ENCODE results near the gene TNNT2.
A peak's percentile ranks its signal among the peaks of the same experiment; 100 is the strongest.

TNNT2 gene

DNA sequence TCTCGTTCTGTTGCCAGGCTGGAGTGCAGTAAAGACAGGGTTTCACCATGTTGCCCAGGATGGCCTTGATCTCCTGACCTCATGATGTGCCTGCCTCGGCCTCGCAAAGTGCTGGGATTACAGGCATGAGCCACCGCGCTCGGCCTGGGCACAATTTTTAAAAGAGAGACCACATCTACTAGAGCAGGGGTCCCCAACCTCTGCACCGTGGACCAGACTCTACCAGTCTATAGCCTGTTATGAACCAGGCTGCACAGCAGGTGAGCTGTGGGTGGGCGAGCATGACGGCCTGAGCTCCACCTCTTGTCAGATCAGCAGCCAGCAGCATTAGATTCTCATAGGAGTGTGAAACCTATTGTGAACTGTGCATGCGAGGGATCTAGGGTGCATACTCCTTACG, 20.8 kb downstream of the TNNT2 start:
- DNase-seq (ENCODE audit: low read depth in 2 of 2): no peak

- no peak for DNase-seq (ENCODE audit: low read depth in 2 of 2)
Measured at GRCh38 chr1:201356236-201356635, 21.2 kb downstream of the TNNT2 start.

DNA sequence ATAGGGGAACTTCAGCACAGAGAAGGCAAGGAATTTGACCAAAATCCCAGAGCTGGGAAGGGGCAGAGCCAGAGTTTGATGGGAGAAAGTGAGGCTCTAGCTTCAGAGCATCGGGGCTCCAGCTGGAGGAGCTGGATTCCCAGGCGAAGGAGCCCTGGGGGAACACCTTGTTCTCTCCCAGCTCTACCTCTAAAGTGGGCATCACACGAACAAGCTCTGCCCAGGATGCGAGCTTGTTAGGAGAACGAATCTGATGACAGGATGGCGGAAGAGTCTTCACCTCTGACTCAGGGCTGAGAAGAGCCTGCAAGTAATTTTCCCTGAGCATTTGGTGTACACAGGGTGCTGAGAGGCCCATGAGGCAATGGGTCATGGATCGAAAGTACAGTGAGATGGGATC, 22.0 kb downstream of the TNNT2 start:
- DNase-seq (ENCODE audit: low read depth in 2 of 2): no peak

- no peak for DNase-seq (ENCODE audit: low read depth in 2 of 2)
Measured at GRCh38 chr1:201354901-201355295, 22.6 kb downstream of the TNNT2 start.

- no peak for DNase-seq (ENCODE audit: low read depth in 2 of 2)
Measured at GRCh38 chr1:201354151-201354900, 23.2 kb downstream of the TNNT2 start.

DNA sequence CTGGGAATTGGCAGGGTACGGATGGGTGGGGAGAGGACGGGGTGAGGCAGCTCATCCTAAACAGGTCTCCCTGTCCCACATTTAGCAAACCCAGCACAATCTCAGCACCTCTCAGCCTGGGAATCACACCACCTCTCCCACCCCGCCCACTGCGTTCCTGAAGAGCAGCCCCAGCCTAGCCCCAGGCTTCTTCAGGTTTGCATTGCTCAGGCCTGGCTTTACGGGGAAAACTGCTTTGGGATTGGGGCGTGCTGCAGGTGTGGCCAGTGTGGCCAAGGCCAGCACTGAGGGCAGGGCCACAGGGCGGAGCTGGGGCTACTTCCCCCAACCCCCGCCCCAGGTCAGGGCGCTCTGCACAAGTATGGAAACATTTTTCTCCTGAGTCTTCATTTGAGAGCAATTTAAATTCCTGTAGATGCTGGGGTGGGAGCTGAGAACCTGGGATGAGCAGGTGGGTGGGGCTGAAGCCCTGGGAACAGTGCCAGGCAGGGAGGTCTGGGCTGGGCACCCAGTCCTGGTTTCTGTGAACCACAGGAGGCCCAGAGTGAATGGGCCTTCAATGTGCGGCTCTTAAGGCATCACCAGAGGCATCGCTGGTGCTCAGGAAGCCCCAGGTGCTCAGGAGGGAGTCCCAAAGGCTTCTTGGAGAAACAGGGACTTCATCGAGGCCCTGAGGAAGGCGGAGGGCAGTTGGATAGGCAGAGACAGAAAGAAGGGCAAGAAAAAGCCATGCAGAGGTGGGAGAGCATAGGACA, 24.1 kb downstream of the TNNT2 start:
- DNase-seq (ENCODE audit: low read depth in 2 of 2): no peak

DNA sequence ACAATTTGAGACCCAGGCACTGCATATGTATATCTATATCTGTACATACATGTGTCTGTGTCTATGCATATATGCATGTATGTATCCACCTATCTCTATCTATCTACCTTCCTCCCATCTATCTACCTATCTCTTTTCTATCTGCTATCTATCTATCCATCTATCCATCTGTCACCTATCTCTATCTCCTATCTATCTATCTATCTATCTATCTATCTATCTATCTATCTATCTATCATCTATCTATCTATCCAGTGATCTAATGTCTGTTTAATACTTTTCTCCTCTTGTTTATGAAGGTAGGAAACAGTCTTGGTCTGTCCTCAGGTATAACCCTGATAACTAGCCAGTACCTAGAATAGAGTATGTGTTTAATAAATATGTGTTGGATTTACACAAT, 25.9 kb downstream of the TNNT2 start:
- DNase-seq (ENCODE audit: low read depth in 2 of 2): no peak

GRCh38 chr1:201350884-201351283, 26.6 kb downstream of the TNNT2 start:
- DNase-seq (ENCODE audit: low read depth in 2 of 2): no peak

GRCh38 chr1:201350361-201350725, 27.1 kb downstream of the TNNT2 start:
- no peak for DNase-seq (ENCODE audit: low read depth in 2 of 2)

- no peak for DNase-seq (ENCODE audit: low read depth in 2 of 2)
Measured at GRCh38 chr1:201349092-201349491, 28.4 kb downstream of the TNNT2 start.

DNA sequence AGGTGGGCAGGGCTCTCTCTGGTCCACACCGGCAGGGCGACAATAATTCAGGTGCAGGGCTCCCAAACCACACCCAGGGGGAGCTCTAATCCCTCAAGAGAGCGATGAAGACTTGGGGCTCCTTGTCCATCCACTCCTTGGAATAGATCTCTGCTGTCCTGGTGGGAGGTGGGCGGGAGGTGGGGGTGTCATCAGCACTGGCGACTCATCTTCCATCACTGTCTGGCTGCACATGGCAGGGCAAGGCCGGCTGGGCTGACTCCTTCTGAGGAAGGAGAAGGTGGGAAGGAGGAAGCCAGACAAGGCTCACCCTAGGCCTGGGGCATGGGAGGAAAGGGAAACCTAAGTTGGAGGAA, 29.3 kb downstream of the TNNT2 start:
- DNase-seq (ENCODE audit: low read depth in 2 of 2): peak; percentile 12 to 23

- DNase-seq (ENCODE audit: low read depth in 2 of 2): no peak
Measured at GRCh38 chr1:201347498-201348210, 29.8 kb downstream of the TNNT2 start.

DNA sequence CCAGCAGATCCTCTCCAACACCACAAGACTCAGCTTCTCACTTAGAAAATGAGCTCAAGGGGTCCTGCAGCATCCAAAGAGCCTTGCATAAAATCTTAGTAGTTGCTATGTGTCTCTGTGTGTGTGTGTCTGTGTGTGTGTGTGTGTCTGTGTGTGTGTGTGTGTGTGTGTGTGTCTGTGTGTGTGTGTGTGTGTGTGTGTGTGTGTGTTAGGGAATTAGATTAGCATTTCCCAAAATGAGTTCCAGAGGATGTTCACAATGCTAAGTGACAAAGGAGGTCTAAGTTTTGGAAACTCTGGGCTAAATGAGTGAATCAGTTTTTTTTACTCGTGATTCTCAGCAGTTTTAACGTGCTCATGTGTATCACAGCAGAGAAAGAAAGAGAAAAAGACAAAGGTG, 30.5 kb downstream of the TNNT2 start:
- no peak for DNase-seq (ENCODE audit: low read depth in 2 of 2)

DNA sequence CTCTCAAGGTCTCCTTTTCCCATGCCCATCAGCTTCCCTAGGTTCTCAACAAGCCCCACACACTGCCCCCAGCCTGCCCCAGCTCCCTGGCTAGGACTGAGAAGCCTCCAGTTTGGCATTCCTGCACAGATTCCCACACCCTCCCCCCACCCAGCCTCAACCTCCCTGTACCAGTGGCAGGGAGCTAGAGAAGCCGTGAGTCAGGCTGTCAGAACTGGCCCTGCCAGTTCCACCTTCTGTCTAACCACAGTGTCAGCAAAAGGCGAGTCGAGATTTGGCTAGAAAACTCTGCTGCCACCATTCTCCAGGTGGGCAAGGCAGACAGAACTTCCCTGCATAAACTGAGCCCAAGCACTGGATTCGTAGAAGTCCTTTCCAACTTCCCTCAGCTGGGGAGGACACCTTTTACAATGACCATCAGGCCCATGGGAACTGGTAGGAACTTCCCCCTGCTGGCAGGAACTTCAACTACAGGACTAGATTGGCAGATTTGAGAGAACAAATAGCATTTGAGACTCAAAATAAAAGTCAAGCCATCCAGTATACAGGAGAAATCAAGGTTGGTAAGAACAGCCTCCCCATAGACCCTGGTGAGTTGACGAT, 31.0 kb downstream of the TNNT2 start:
- DNase-seq (ENCODE audit: low read depth in 2 of 2): no peak

GRCh38 chr1:201345081-201345355, 32.5 kb downstream of the TNNT2 start:
- no peak for DNase-seq (ENCODE audit: low read depth in 2 of 2)

DNA sequence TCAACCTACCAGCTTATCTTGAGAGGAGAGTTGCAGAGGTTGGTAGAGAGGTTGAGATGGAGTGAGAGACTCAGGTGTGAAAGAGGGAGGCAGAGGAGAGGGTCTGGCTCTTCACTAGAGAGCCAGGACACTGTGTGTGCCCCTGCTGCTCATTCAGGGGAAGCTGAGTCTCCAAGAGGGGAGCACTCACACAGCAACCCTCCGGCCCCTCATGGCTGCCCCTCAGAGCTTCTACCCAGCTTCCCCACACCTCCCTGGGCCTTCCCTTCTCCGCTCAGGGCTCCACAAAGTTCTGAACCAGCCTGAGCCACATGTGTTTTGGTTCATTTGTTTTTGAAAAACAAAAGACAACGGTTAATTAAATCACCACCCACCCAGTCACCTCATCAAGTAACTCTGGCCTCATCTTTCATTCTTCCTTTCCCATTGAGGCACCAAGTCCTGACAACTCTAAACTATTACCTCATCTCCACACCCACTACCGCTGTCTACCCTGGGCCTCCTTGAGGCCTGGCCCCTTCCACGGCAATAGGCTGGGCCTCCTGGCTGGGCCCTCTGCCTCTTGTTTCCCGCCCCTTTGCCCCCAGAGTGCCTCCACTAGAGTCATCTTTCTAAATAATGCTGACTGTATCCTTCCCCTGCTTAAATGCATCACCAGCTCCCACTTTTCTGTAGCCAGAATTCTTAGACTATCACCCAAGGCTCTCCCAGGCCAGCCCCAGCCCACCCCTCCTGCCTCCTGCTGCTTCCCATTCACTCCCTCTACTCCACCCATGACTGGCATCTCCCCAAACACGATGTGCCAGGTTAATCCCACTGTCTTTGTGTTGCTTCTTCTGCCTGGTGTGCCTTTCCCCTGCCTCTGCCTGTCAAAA, 33.0 kb downstream of the TNNT2 start:
- no peak for DNase-seq (ENCODE audit: low read depth in 2 of 2)

GRCh38 chr1:201341377-201341776, 36.1 kb downstream of the TNNT2 start:
- DNase-seq (ENCODE audit: low read depth in 2 of 2): no peak

DNA sequence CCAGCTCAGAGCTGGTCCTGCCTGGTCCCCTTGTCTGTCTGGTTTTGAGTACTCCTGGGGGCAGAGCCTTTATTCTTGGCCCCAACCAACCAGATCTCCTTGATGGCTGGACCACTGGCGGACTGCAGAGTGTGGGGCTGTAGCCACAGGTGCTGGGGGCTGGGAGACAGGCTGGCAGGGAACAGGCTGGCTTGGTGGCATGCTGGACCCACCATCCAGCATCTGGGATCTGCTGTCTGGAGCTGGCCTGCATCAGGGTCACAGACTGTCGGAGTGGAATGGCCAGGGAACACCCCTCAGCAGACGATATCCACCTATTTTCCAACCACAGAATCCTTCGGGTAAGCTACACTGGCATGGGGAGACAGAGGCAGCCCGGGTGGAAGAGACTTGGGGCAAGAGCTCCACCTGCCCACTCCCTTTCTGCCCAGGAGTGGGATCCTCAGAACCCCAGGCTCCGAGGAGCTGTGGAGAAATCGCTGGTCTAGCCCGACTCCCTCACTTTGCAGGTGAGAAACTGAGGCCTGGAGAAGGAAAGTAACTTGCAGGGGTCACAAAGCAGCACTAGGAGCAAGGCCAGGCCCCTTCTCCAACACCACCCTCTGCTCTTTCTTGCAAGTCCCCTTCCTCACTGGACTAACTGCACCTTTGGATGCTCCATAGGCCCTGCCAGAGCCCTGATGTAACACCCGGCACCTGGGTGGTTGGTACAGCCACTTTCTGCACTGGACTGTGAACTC, 40.6 kb downstream of the TNNT2 start:
- DNase-seq (ENCODE audit: low read depth in 2 of 2): no peak

- DNase-seq (ENCODE audit: low read depth in 2 of 2): no peak
Measured at GRCh38 chr1:201335901-201336300, 41.6 kb downstream of the TNNT2 start.

DNA sequence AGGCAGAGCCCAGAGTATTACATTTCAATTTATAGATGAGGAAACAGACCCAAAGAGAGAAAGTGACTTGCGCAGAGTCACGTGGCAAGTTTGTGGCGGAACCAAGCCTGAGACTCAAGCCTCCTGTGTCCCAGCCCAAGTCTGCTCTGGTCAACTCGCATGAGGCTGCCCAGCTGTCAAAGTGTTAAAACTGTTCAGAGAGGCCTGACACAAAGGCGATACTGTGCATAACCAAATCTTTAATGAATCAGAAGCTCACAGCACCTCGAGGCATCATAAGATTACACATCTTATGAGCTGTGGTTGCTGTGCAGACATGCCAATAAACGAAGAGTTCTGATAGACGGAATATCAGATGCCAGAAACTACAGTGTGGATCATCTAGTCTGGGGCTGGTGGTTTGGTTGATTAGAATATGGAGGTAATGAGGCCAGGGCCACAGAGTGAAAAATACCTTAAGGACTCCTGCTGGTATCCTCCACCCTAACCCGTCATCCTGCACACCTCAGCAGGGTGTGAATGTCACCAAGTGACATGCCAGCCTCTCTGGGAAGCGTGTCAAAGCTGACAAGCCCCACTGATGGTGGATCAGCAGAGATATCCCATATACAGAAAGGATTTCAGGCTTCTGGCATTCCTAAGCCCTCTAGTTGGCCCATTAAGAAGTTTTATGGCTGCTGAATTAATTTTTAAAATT, 42.2 kb downstream of the TNNT2 start:
- DNase-seq (ENCODE audit: low read depth in 2 of 2): no peak
